Fibroblast of pulmonary artery (primary cell): ENCODE data around the gene CDCP1.

Experiments
- DNase-seq: peaks from one replicate; pipeline ENCODE4 v3.0.0-alpha.2; 2010; ENCODE audit warnings: low read depth
- H3K4me3 ChIP-seq: replicated peaks from 2 replicates; pipeline ENCODE4 v1.5.1; 2011; ENCODE audit warnings: low read depth, mild to moderate bottlenecking, control low read depth, low read length, moderate library complexity
- TF ChIP-seq, protein P1 (sequence below): IDR thresholded peaks from 2 replicates; pipeline ENCODE4 v1.5.1; 2011; ENCODE audit warnings: mild to moderate bottlenecking, control low read depth, low read length, inconsistent platforms; ENCODE audit errors: missing control alignments

The CDCP1 gene

GRCh38 chr3:45097296-45097883, 48.8 kb downstream of the CDCP1 start:
- no peak for DNase-seq
- TF ChIP-seq, protein P1, sequence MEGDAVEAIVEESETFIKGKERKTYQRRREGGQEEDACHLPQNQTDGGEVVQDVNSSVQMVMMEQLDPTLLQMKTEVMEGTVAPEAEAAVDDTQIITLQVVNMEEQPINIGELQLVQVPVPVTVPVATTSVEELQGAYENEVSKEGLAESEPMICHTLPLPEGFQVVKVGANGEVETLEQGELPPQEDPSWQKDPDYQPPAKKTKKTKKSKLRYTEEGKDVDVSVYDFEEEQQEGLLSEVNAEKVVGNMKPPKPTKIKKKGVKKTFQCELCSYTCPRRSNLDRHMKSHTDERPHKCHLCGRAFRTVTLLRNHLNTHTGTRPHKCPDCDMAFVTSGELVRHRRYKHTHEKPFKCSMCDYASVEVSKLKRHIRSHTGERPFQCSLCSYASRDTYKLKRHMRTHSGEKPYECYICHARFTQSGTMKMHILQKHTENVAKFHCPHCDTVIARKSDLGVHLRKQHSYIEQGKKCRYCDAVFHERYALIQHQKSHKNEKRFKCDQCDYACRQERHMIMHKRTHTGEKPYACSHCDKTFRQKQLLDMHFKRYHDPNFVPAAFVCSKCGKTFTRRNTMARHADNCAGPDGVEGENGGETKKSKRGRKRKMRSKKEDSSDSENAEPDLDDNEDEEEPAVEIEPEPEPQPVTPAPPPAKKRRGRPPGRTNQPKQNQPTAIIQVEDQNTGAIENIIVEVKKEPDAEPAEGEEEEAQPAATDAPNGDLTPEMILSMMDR, result no peak
- no peak overlapping the region for H3K4me3 ChIP-seq

DNA sequence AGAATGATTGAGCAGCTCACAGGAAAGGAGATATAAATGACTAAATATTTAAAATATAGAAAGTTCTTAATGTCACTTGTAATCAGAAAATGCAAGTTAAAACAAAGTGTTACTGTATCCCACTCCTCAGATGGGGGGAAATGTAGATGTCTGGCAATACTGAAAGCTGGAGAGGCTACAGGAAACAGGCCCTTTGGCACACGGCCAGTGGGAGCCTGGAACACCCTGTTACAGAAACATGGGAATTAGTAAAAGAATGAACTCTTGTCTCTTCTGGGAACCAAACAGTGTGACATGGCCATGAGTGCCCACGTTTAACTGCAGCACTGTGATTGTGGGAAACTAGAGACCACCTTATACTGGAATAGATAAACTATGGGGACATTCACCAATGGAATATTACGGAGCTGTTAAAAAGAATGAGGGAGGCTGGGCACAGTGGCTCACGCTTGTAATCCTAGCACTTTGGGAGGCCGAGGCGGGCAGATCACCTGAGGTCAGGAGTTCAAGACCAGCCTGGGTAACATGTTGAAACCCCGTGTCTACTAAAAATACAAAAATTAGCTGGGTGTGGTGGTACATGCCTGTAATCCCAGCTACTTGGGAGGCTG, 50.2 kb downstream of the CDCP1 start:
- no peak overlapping the region for H3K4me3 ChIP-seq
- peak; percentile 57 for DNase-seq
- TF ChIP-seq, protein P1, result no peak

- TF ChIP-seq, protein P1, result no peak
- H3K4me3 ChIP-seq, result no peak overlapping the region
- DNase-seq, result no peak
These were observed 53.0 kb downstream of the CDCP1 start for GRCh38 chr3:45093176-45093575.

DNA sequence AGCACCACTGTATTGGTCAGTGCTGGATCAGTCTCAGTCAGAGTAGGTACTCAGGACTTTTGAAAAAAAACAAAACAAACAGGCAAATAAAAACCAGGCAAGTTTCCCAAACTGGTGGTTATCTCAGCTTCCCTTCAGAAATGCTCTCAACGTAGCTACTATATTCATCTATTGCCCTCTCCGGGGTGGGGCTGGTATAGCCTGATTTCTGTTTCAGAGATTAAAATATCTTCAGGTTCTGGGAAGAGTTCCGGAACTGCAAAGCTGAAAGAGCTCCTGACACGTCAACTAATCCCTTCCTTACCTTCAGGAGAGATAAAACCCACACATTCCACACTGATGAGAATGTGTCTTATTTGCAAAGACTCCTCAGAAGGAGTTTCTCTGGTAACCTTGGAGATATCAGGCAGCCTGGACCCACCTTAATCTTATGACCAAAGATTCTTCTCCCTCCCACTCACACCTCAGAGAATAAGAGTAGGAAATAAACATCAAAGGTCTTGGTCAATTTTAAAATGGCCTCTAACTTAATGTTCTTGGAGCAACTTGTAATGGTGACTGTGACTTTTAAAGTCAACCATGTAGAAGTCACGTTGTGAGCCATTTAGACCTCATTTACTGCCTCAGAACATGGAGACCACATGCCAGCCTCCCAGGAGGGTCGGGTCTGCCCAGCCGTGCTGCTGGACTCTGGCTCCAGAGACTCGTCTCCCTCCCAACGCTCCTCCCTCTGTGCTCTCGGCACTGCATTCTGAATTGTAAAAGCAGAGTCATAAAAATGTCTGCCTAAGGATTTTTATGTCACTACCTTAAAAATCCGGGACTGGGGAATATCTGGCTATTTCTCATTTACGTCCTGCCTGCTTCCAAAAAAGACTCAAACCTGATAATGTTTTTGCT, 53.8 kb downstream of the CDCP1 start:
- H3K4me3 ChIP-seq, result no peak overlapping the region
- TF ChIP-seq, protein P1, result no peak
- peak; percentile 69 for DNase-seq

DNA sequence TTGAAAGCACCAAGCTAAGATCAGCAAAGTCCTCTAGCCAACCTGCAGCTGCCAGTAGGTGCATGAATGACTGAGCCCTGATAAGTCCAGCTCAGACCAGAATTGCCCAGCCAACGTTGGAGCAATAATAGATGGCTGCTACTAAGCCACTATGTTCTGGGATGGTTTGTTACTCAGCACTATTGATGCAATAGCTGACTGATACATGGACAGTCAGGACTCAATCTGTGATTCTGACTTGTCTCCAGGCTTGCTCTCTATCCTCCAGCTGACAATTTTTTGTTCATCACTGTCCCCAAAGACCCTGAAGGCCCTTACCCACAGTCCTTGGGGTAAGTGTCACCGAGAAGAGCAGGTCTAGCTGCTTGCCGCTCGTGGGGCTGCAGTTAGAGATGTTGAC, 55.3 kb downstream of the CDCP1 start:
- DNase-seq, result no peak
- H3K4me3 ChIP-seq, result no peak overlapping the region
- TF ChIP-seq, protein P1, result no peak

DNA sequence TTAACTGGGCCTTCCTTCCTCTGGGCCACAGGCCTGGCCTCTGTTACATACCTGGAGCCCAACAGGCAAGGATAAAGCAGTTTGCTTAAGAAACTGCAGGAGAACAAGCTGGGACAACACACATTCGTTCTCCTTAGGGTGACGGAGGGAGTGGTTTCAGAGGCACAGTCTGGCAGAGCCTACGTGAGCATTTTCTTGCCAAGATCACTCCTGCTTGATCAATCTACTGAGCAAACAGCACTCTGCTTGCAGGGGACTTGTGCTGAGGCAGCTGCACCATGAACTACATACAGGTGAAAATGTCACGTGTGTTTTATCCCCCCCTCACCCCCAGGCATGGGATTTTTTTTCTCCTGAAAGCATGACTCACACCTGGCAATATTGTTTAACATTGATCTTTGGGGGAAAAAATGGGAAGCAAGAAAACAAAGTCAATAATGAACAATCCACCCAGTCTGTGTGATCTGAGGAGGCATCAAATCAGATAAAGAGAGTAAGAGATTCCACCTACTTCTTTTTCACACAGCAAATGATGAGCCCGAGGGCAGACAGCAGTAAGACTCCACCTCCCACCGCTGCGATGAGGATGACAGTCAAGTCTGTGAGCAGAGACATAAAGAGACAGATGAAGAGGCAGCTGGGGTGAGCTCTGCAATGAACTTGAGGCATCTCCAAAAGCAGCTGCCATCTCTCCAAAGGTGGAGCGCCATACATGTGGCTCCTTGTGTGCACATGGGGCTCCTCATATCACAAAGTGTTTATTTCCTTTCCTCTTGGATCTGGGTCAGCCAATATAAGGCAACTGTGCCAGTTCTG, 57.4 kb downstream of the CDCP1 start:
- no peak for DNase-seq
- no peak overlapping the region for H3K4me3 ChIP-seq
- TF ChIP-seq, protein P1, result no peak
